ENCODE measurements around the gene BBIP1. TPM values are rescaled to one million over a fixed set of nuclear protein-coding genes. Genes with fewer than 3 reads are reported as not detected.

Gene BBIP1
- total RNA-seq, 2 experiments from 2014 or later: 17.1 to 21.9 TPM

DNA sequence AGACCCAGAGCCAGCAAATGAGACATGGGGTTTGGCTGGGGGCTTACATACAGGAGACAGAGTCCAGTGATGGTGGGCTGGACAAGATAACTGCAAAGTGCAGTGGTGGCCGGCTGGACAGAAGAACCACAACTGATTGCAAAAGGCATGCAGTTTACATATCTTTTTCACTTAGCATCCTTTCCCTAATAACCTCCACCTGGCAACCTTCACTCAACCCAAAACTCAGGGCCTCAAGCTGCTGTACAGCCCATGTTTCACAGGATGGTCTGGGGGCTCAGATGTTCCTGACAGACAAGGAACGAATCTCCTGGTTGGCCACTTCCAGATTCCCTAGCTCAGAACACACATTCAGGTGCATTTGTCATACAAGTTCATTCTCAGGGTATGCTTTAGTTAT lies 55.0 kb downstream of the BBIP1 start:
- peak overlapping the region; percentile 88 to 99 for H3K27ac ChIP-seq (ENCODE audit: low read depth in 1 of 2, low read length in 2 of 2)
- H3K27ac Mint-ChIP-seq: peak overlapping the region; percentile 96
- no peaks in the 10 kb centered on the region for H3K9me3 ChIP-seq (ENCODE audit: control insufficient read depth in 1 of 2, insufficient read depth in 1 of 2, low read length in 2 of 2)
- H3K27me3 ChIP-seq (ENCODE audit: control insufficient read depth in 1 of 2, insufficient read depth in 2 of 2, low read length in 2 of 2): no peaks in the 10 kb centered on the region
- DNase-seq (no peak), ATAC-seq (ENCODE audit: poor library complexity) (no peak)
- H3K36me3 ChIP-seq (ENCODE audit: insufficient read depth, low read length): no peaks in the 10 kb centered on the region
- H3K27me3 Mint-ChIP-seq: no peaks in the 10 kb centered on the region
- peaks cover 97% of the 10 kb centered on the region for H3K4me1 ChIP-seq (ENCODE audit: insufficient read depth, low read length)
- H3K36me3 Mint-ChIP-seq (ENCODE audit: low read depth): no peaks in the 10 kb centered on the region
- peaks cover 99% of the 10 kb centered on the region for H3K4me1 Mint-ChIP-seq (ENCODE audit: low read depth)
- H3K4me3 Mint-ChIP-seq: peak overlapping the region; percentile 86
- intact Hi-C loops (cut with DNase I, micrococcal nuclease): loop anchor here in 1 of 2 experiments (1.0 to 2.0 kb wide), 2 partner anchors 8 to 13 kb away; no protein-coding TSS in a partner anchor
- ChIA-PET CTCF (interaction anchor here (0.7 to 1.8 kb wide), 3 partner anchors 9 to 118 kb away, joined by 3 to 4 read pairs (median 4); no protein-coding TSS in a partner anchor), POLR2A (interaction anchor here (0.6 to 3.0 kb wide), 16 partner anchors 9 to 962 kb away, joined by 3 to 28 read pairs (median 4); partner anchors contain the start of genes BBIP1 and SHOC2)
- H3K4me3 ChIP-seq (ENCODE audit: low read length): no peak overlapping the region
- no peaks in the 10 kb centered on the region for H3K9me3 Mint-ChIP-seq
- TF ChIP-seq, protein P1, sequence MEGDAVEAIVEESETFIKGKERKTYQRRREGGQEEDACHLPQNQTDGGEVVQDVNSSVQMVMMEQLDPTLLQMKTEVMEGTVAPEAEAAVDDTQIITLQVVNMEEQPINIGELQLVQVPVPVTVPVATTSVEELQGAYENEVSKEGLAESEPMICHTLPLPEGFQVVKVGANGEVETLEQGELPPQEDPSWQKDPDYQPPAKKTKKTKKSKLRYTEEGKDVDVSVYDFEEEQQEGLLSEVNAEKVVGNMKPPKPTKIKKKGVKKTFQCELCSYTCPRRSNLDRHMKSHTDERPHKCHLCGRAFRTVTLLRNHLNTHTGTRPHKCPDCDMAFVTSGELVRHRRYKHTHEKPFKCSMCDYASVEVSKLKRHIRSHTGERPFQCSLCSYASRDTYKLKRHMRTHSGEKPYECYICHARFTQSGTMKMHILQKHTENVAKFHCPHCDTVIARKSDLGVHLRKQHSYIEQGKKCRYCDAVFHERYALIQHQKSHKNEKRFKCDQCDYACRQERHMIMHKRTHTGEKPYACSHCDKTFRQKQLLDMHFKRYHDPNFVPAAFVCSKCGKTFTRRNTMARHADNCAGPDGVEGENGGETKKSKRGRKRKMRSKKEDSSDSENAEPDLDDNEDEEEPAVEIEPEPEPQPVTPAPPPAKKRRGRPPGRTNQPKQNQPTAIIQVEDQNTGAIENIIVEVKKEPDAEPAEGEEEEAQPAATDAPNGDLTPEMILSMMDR (IDR thresholded peaks at IDR 0.05): no peak

DNA sequence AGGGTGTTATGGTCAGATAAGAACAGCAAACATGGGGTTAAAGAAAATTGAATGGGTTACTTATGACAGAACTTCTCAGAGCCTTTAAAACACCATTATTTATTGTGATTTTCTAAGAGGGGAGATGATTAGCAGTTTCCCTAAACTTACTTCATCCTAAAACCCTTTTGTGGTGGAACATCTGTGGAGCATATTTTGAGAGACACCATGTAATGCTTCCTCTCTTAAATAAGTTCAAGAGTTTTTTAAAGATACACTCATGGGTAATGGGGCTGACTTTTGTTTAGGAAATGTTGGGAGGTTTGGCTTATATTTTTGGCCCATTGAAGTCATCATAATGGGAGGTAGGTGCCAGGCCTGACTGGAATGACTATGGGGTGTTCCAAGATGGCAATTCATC lies 55.6 kb downstream of the BBIP1 start:
- ATAC-seq (ENCODE audit: poor library complexity): no peak
- no peaks in the 10 kb centered on the region for H3K36me3 Mint-ChIP-seq (ENCODE audit: low read depth)
- no peaks in the 10 kb centered on the region for H3K27me3 Mint-ChIP-seq
- peak overlapping the region; percentile 96 for H3K27ac Mint-ChIP-seq
- intact Hi-C loops (cut with DNase I, micrococcal nuclease): no loop called here
- H3K4me1 Mint-ChIP-seq (ENCODE audit: low read depth): peaks cover 99% of the 10 kb centered on the region
- H3K4me3 Mint-ChIP-seq: peak overlapping the region; percentile 17
- Histone ChIP-seq H3K36me3 (ENCODE audit: insufficient read depth, low read length) (no peaks in the 10 kb centered on the region), H3K27ac (ENCODE audit: low read depth in 1 of 2, low read length in 2 of 2) (peak overlapping the region; percentile 88 to 99), H3K27me3 (ENCODE audit: control insufficient read depth in 1 of 2, insufficient read depth in 2 of 2, low read length in 2 of 2) (no peaks in the 10 kb centered on the region), H3K4me3 (ENCODE audit: low read length) (no peak overlapping the region), H3K9me3 (ENCODE audit: control insufficient read depth in 1 of 2, insufficient read depth in 1 of 2, low read length in 2 of 2) (no peaks in the 10 kb centered on the region), H3K4me1 (ENCODE audit: insufficient read depth, low read length) (peaks cover 97% of the 10 kb centered on the region)
- TF ChIP-seq, protein P1 (IDR thresholded peaks at IDR 0.05): no peak
- POLR2A ChIA-PET: interaction anchor here (1.7 to 6.8 kb wide), 2 partner anchors 9 to 13 kb away, joined by 6 to 102 read pairs; partner anchors contain the start of gene PDCD4
- CTCF ChIA-PET: no interaction called here
- no peaks in the 10 kb centered on the region for H3K9me3 Mint-ChIP-seq
- no peak for DNase-seq

DNA sequence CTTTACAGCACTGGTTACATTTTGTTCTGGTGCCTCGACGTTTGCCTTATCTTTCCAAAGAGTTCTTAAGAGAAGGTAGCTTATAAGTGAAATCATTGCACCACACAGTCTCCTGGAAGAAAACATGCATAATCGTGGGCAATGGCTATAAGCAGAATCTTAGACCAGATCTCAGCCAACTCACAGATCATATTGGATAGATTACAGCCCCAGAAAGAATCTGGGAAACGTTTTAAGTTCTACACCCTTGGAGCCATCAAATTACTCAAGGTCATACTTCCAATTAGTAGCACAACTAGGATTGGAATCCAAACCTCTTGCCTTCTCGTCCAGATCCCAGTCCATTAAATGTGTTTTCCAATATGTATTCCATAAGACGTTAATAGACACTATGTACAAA lies 56.0 kb downstream of the BBIP1 start:
- H3K4me1 Mint-ChIP-seq (ENCODE audit: low read depth): peaks cover 99% of the 10 kb centered on the region
- no peaks in the 10 kb centered on the region for H3K27me3 Mint-ChIP-seq
- ATAC-seq (ENCODE audit: poor library complexity) (no peak), DNase-seq (no peak)
- TF ChIP-seq, protein P1 (IDR thresholded peaks at IDR 0.05): no peak
- Histone ChIP-seq H3K36me3 (ENCODE audit: insufficient read depth, low read length) (no peaks in the 10 kb centered on the region), H3K27ac (ENCODE audit: low read depth in 1 of 2, low read length in 2 of 2) (peak overlapping the region; percentile 42 to 88), H3K27me3 (ENCODE audit: control insufficient read depth in 1 of 2, insufficient read depth in 2 of 2, low read length in 2 of 2) (no peaks in the 10 kb centered on the region), H3K4me1 (ENCODE audit: insufficient read depth, low read length) (peaks cover 97% of the 10 kb centered on the region), H3K4me3 (ENCODE audit: low read length) (no peak overlapping the region), H3K9me3 (ENCODE audit: control insufficient read depth in 1 of 2, insufficient read depth in 1 of 2, low read length in 2 of 2) (no peaks in the 10 kb centered on the region)
- H3K36me3 Mint-ChIP-seq (ENCODE audit: low read depth): no peaks in the 10 kb centered on the region
- intact Hi-C loops (cut with DNase I, micrococcal nuclease): no loop called here
- H3K27ac Mint-ChIP-seq: peak overlapping the region; percentile 96
- H3K4me3 Mint-ChIP-seq: peak overlapping the region; percentile 40
- POLR2A ChIA-PET: interaction anchor here (1.0 to 6.8 kb wide), 2 partner anchors 10 to 56 kb away, joined by 3 to 102 read pairs; partner anchors contain the start of genes BBIP1 and PDCD4
- CTCF ChIA-PET: interaction anchor here (1.1 kb wide), 1 partner anchor 10 kb away, joined by 5 read pairs; no protein-coding TSS in a partner anchor
- no peaks in the 10 kb centered on the region for H3K9me3 Mint-ChIP-seq
